GM12874 (cell line): ENCODE results near the gene DOK5.
A peak's percentile ranks its signal among the peaks of the same experiment; 100 is the strongest.

Experiments used
- TF ChIP-seq, protein P1 (sequence below): IDR thresholded peaks from 2 replicates; pipeline ENCODE4 v1.5.1; 2011; ENCODE audit warnings: low read depth, mild to moderate bottlenecking, control low read depth, low read length, moderate library complexity; ENCODE audit not compliant: insufficient read depth

DOK5 gene

DNA sequence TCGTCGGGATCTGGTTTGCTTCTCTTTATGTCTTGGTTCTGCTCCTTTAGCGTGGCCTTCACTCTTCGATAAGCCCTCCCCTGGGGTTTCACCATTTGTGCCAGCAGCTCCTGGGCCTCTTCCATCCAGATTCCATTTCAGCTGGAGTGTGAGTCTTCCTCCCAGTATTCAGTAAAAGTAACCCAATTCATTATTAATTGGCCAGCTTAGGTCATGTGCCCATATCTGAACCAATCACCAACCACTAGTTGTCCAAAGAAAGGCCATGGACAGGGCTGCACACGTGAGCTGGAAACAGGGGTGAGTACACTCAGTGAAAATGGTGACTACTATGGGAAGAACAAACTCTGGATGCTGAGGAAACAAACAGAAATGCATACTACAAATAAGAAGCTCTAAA is 2.8 kb upstream of the DOK5 start:
- TF ChIP-seq, protein P1, sequence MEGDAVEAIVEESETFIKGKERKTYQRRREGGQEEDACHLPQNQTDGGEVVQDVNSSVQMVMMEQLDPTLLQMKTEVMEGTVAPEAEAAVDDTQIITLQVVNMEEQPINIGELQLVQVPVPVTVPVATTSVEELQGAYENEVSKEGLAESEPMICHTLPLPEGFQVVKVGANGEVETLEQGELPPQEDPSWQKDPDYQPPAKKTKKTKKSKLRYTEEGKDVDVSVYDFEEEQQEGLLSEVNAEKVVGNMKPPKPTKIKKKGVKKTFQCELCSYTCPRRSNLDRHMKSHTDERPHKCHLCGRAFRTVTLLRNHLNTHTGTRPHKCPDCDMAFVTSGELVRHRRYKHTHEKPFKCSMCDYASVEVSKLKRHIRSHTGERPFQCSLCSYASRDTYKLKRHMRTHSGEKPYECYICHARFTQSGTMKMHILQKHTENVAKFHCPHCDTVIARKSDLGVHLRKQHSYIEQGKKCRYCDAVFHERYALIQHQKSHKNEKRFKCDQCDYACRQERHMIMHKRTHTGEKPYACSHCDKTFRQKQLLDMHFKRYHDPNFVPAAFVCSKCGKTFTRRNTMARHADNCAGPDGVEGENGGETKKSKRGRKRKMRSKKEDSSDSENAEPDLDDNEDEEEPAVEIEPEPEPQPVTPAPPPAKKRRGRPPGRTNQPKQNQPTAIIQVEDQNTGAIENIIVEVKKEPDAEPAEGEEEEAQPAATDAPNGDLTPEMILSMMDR = no peak

DNA sequence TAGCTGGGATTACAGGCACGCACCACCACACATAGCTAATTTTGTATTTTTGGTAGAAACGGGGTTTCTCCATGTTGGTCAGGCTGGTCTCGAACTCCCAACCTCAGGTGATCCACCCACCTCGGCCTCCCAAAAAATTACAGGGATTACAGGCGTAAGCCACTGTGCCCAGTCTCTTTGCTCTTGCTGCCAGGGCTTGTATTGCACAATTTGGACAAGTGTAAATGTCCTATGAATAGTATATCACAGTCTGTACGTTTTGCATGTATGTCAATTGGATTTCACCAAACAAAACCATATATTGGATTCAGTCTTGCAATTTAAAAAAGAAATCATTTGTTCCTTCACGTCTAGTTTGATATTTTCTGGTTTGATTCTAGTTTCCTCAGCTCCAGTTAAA is 2.1 kb upstream of the DOK5 start:
- TF ChIP-seq, protein P1 = no peak

DNA sequence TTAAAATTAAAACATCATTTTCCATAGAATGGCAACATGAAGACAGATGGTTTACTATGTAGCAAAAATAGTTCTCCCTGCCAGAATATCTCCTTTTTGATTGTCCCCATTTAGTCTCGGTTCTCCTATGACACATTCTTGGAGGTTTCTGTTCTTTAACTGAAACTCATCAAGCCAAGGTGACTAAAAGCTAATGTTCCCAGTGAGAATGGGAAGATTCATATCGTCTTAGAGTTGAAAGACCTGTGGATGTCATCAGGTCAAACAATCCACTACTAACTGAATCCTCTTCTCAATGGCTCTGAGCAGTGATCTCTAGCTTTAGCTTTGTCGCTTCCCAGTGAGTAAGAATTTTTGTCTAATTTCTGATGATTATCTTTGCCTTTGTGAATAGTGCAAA is 1.3 kb upstream of the DOK5 start:
- TF ChIP-seq, protein P1 = no peak

DNA sequence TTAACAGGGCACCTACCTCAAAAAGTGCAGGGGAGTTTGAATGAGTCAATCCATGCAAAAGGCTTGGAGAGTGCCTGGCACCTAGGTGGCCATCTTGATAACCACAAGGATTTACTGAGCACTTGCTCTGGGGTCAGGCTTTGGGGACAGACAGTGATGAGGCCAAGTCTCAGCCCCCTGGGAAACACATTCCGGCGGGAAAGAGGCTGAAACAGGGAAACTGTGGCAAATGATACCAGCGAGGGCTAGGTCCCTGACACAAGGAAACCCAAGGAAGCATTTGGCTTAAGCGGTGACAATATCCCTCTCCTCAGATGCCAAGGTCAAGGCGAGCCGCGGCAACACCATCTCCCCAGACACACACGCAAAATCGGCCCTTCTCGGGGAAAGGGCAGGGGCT is 527 bp upstream of the DOK5 start:
- TF ChIP-seq, protein P1 = no peak

DNA sequence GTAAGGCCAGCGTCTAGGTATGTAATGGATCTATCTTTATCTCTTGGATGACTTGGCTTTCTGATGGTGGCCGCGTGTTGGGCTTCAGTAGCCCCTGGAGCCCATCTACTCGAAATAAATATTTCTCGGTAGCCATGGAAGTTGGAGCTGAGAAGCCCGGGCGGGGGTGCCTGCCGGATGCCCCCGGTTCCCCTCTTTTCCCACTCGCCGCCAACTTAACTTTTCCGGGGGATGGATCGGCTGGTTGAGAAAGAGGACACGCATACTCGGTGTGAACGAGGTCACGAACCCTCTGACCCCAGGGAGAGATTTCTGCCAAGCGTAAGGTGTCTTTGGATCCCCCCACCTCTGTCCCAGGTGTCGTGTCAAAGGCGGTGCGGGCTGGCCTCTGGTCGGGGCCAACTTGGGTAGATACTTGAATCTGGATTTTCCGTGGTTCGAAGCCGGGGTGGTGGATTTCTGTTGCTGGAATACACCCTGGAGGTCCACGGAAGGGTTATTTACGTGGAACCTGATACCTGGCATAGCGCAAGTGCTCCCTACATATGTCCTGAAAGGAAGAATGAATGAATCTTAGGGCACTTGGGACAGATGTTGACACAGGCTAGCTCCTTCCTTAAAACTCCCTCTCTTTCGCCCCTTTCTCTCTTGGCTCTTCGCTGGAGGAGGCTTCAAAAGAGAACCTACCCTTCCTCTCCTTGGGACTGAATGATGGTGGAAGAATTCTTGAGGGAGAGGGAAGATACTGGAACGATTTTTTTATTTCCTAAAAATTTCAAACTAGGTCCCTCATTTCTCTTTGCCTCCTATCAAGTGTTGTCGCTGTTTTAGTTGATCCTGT is 996 bp downstream of the DOK5 start:
- TF ChIP-seq, protein P1 = no peak

DNA sequence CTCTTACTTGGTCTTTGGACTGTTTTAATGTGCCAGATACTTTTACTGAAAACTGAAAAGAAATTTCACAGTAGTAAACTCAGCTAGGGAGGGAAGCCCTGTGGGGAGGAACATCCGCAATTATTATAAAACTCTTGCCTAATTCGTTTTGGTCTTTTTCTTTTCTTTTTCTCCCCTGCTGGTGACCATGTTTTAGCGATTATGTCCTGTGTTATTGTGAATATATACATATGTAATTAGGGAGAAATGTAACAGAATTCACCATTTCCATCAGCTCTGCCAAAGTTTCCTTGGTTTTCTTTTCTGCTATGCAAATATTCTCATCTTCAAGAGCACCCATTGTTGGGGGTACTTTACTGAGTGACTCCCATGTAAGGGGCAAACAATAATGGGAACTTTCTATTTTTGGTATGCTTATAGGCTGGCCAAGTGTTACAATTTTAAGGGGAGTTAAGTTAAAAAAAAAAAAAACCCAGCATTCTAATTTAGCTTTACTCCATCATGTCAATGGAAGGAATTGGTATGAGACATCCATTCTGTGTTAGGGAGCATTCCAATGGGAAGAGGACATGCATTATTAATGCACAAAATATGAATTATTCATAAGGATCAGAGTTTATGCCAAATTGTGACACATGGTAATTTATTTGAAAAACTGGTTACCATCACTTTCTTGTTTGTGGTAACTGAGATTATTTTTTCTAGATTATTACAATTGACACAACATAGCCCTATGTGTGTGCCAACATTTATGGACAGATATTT is 2.0 kb downstream of the DOK5 start:
- TF ChIP-seq, protein P1 = no peak

DNA sequence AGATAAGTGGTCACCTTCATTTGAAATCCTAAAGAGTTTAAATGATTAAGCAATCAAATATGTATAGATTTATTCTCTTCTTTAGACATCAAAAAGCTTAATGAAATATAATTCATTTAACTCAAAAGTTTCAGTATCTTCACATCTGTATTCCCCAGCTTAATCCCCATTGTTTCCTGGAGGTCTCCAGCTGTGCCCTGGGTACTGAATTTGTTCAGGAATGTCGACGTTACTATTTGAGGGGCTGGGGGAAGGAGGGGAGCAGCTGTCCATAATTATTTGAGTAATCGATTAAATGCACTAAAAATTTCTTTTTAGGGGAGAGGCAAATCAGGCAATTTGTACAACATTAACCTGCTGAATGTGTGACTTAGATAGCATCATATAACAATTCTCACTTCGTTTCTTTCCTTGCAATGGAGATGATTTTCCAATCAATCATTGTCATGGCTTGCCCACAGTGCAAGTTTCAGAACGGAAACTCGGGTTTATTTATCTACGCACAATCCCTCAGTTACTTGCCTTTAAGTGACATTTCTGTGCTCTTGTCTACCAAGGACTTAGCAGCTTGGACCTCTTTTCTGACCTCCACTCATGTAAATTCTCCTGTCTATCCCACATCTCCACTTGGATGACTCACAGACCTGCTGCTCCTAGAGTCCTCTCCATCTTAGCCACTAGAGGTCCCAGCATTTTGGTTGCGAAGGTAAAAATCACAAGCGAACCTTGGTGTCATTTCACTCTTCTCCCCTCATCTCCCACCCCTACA is 3.9 kb downstream of the DOK5 start:
- TF ChIP-seq, protein P1 = peak; percentile 30; the same call in 1 of the 2 replicates
